Neutrophil (primary cell): Measurements from ENCODE around the gene MPC1.
A peak's percentile ranks its signal among the peaks of the same experiment; 100 is the strongest.

ENCODE experiments used
- H3K27ac ChIP-seq: fragments of 200-600 bp; sonication (generic); 2 replicates; pipeline ENCODE4 v1.5.1; 2016; ENCODE audit warnings: mild to moderate bottlenecking, moderate library complexity
- H3K27me3 ChIP-seq: fragments of 200-600 bp; sonication (generic); 2 replicates; pipeline ENCODE4 v1.6.0; 2016; ENCODE audit warnings: mild to moderate bottlenecking
- H3K36me3 ChIP-seq: fragments of 200-600 bp; sonication (generic); 2 replicates; pipeline ENCODE4 v1.5.1; 2017
- H3K4me1 ChIP-seq, 2 experiments: fragments of 200-600 bp in 1 of 2; sonication (generic) in 1 of 2; 1 replicate in 1 of 2; 2 replicates in 1 of 2; pipeline versions ENCODE4 v1.5.1 to v1.6.1; 2013 to 2016; ENCODE audit warnings: low read depth in 1 of 2, low read length in 1 of 2, mild to moderate bottlenecking in 1 of 2, moderate library complexity in 1 of 2; ENCODE audit not compliant: control insufficient read depth in 1 of 2, insufficient read depth in 1 of 2
- H3K4me3 ChIP-seq, 2 experiments: fragments of 200-600 bp in 1 of 2; sonication (generic) in 1 of 2; 1 replicate in 1 of 2; 2 replicates in 1 of 2; pipeline ENCODE4 v1.5.1; 2013 to 2016; ENCODE audit warnings: low read depth in 1 of 2, low read length in 1 of 2, mild to moderate bottlenecking in 1 of 2, moderate library complexity in 1 of 2
- H3K9me3 ChIP-seq: fragments of 200-600 bp; sonication (generic); 2 replicates; pipeline ENCODE4 v1.5.1; 2016
- CTCF ChIP-seq: fragments of 200-600 bp; sonication (generic); IDR thresholded peaks from 2 replicates; pipeline ENCODE4 v1.5.1; 2016; ENCODE audit warnings: antibody characterized with exemption

The MPC1 gene

GRCh38 chr6:166338854-166339253, 43.9 kb downstream of the MPC1 start:
- no peak for TF ChIP-seq CTCF
- Histone ChIP-seq H3K36me3 (peaks cover 48% of the 10 kb centered on the region), H3K4me1 (peaks cover 40 to 47% of the 10 kb centered on the region in 2 experiments), H3K9me3 (no peaks in the 10 kb centered on the region), H3K27ac (peak overlapping the region; percentile 96), H3K27me3 (no peaks in the 10 kb centered on the region), H3K4me3 (no peak overlapping the region)

GRCh38 chr6:166336847-166337246, 45.9 kb downstream of the MPC1 start:
- H3K9me3 ChIP-seq, result no peaks in the 10 kb centered on the region
- H3K27me3 ChIP-seq, result no peaks in the 10 kb centered on the region
- H3K4me1 ChIP-seq, result peaks cover 50% of the 10 kb centered on the region in 2 experiments
- H3K36me3 ChIP-seq, result peaks cover 53% of the 10 kb centered on the region
- no peak overlapping the region for H3K27ac ChIP-seq
- H3K4me3 ChIP-seq, result no peak overlapping the region
- TF ChIP-seq CTCF, result no peak

GRCh38 chr6:166335378-166336302, 47.1 kb downstream of the MPC1 start:
- Histone ChIP-seq H3K4me1 (peaks cover 39 to 42% of the 10 kb centered on the region in 2 experiments), H3K9me3 (no peaks in the 10 kb centered on the region), H3K4me3 (no peak overlapping the region), H3K36me3 (peaks cover 54% of the 10 kb centered on the region), H3K27me3 (no peaks in the 10 kb centered on the region), H3K27ac (peak overlapping the region; percentile 81)
- no peak for TF ChIP-seq CTCF

- peaks cover 56% of the 10 kb centered on the region for H3K36me3 ChIP-seq
- no peaks in the 10 kb centered on the region for H3K27me3 ChIP-seq
- H3K4me1 ChIP-seq, result peaks cover 34% of the 10 kb centered on the region in 2 experiments
- H3K4me3 ChIP-seq, result no peak overlapping the region
- peak overlapping the region; percentile 81 for H3K27ac ChIP-seq
- TF ChIP-seq CTCF, result no peak
- no peaks in the 10 kb centered on the region for H3K9me3 ChIP-seq
These were observed 47.9 kb downstream of the MPC1 start for GRCh38 chr6:166334878-166335277.

- H3K27me3 ChIP-seq, result no peaks in the 10 kb centered on the region
- no peaks in the 10 kb centered on the region for H3K9me3 ChIP-seq
- H3K36me3 ChIP-seq, result peaks cover 69% of the 10 kb centered on the region
- H3K27ac ChIP-seq, result peak overlapping the region; percentile 81
- no peak for TF ChIP-seq CTCF
- peak overlapping the region in 1 of 2 experiments; percentile 14 for H3K4me3 ChIP-seq
- H3K4me1 ChIP-seq, result peaks cover 19 to 21% of the 10 kb centered on the region in 2 experiments
These were observed 49.4 kb downstream of the MPC1 start for GRCh38 chr6:166333172-166333995.
